WTC11 (cell line): Measurements from ENCODE around the gene KDM4B. TPM values are rescaled to one million over a fixed set of nuclear protein-coding genes. Genes with fewer than 3 reads are reported as not detected.

Experiments used
- ATAC-seq: fragments of 200-7000 bp; cut with Tn5 transposase; 2 replicates; pipeline ENCODE4 v1.10.0; 2021; ENCODE audit warnings: mild to moderate bottlenecking, moderate library complexity
- CTCF ChIA-PET: fragments of 300-600 bp; sonication (Branson Sonifier 250); formaldehyde crosslinking; loops from one replicate; lab custom pipeline; 2021; ENCODE audit warnings: antibody characterized with exemption; lab: Charles Lee
- POLR2A ChIA-PET: fragments of 350-600 bp; sonication (Branson Sonifier 250); formaldehyde crosslinking; loops from one replicate; lab custom pipeline; 2021; ENCODE audit warnings: antibody characterized with exemption; lab: Charles Lee
- DNase-seq: peaks from one replicate; pipeline ENCODE4 v3.0.0; 2021; ENCODE audit warnings: low spot score
- H3K27ac Mint-ChIP-seq: 2 replicates; pipeline ENCODE4 v1.8.0; 2021; ENCODE audit warnings: mixed read lengths
- H3K27me3 Mint-ChIP-seq: 2 replicates; pipeline ENCODE4 v1.8.0; 2021; ENCODE audit warnings: low read depth, mild to moderate bottlenecking, moderate library complexity, mixed read lengths
- H3K36me3 Mint-ChIP-seq: 2 replicates; pipeline ENCODE4 v1.8.0; 2021; ENCODE audit warnings: mixed read lengths
- H3K4me1 Mint-ChIP-seq: 2 replicates; pipeline ENCODE4 v1.8.0; 2022; ENCODE audit warnings: mixed read lengths
- H3K4me3 Mint-ChIP-seq: 2 replicates; pipeline ENCODE4 v1.8.0; 2021; ENCODE audit warnings: mild to moderate bottlenecking, moderate library complexity, mixed read lengths
- H3K9me3 Mint-ChIP-seq: 2 replicates; pipeline ENCODE4 v1.8.0; 2021; ENCODE audit warnings: mixed read lengths
- AR ChIP-seq: fragments of 250-450 bp; sonication (Bioruptor Pico); IDR thresholded peaks from 2 replicates; pipeline ENCODE4 v1.9.0; 2021; ENCODE audit warnings: mild to moderate bottlenecking
- ARID4B ChIP-seq: sonication (generic); formaldehyde crosslinking; IDR thresholded peaks from 2 replicates; pipeline ENCODE4 v1.8.0; 2023; ENCODE audit warnings: missing genetic modification reagents, mild to moderate bottlenecking, borderline replicate concordance
- ATF1 ChIP-seq: sonication (generic); formaldehyde crosslinking; IDR thresholded peaks from 2 replicates; pipeline ENCODE4 v1.8.1; 2023; ENCODE audit warnings: mild to moderate bottlenecking, moderate library complexity, missing genetic modification reagents
- CREM ChIP-seq: sonication (generic); formaldehyde crosslinking; IDR thresholded peaks from 2 replicates; pipeline ENCODE4 v1.8.1; 2022; ENCODE audit warnings: mild to moderate bottlenecking, missing genetic modification reagents, moderate library complexity
- E2F4 ChIP-seq: sonication (generic); formaldehyde crosslinking; IDR thresholded peaks from 2 replicates; pipeline ENCODE4 v1.8.1; 2022; ENCODE audit warnings: low read depth, mild to moderate bottlenecking, moderate library complexity, missing genetic modification reagents, borderline replicate concordance
- ESRRA ChIP-seq: sonication (generic); formaldehyde crosslinking; IDR thresholded peaks from 2 replicates; pipeline ENCODE4 v1.8.1; 2022; ENCODE audit warnings: mild to moderate bottlenecking, missing genetic modification reagents, borderline replicate concordance
- FOXJ3 ChIP-seq: sonication (generic); formaldehyde crosslinking; IDR thresholded peaks from 2 replicates; pipeline ENCODE4 v1.9.0; 2021; ENCODE audit warnings: missing genetic modification reagents, mild to moderate bottlenecking, borderline replicate concordance
- GTF2I ChIP-seq: fragments of 250-450 bp; sonication (Bioruptor Pico); conservative IDR thresholded peaks from 2 replicates; pipeline ENCODE4 v1.4.0; 2021; ENCODE audit warnings: mild to moderate bottlenecking
- NFYB ChIP-seq: sonication (generic); formaldehyde crosslinking; conservative IDR thresholded peaks from 2 replicates; pipeline ENCODE4 v1.8.0; 2022; ENCODE audit warnings: low read depth, missing genetic modification reagents
- SMAD3 ChIP-seq: sonication (generic); formaldehyde crosslinking; IDR thresholded peaks from 2 replicates; pipeline ENCODE4 v1.8.0; 2022; ENCODE audit warnings: missing genetic modification reagents, mild to moderate bottlenecking, borderline replicate concordance
- TCF7 ChIP-seq: sonication (generic); formaldehyde crosslinking; IDR thresholded peaks from 2 replicates; pipeline ENCODE4 v1.8.0; 2022; ENCODE audit warnings: mild to moderate bottlenecking, low read depth, missing genetic modification reagents, moderate library complexity
- USF1 ChIP-seq: sonication (generic); formaldehyde crosslinking; IDR thresholded peaks from 2 replicates; pipeline ENCODE4 v1.8.0; 2022; ENCODE audit warnings: mild to moderate bottlenecking, missing genetic modification reagents
- ZBTB21 ChIP-seq: sonication (generic); formaldehyde crosslinking; IDR thresholded peaks from 2 replicates; pipeline ENCODE4 v1.8.1; 2023; ENCODE audit warnings: mild to moderate bottlenecking, missing genetic modification reagents, borderline replicate concordance
- ZNF138 ChIP-seq: sonication (generic); formaldehyde crosslinking; conservative IDR thresholded peaks from 2 replicates; pipeline ENCODE4 v1.8.1; 2022; ENCODE audit warnings: mild to moderate bottlenecking, moderate library complexity, missing genetic modification reagents
- ZNF232 ChIP-seq: sonication (generic); formaldehyde crosslinking; IDR thresholded peaks from 2 replicates; pipeline ENCODE4 v1.8.0; 2022; ENCODE audit warnings: mild to moderate bottlenecking, missing genetic modification reagents
- ZNF263 ChIP-seq: sonication (generic); formaldehyde crosslinking; IDR thresholded peaks from 2 replicates; pipeline ENCODE4 v1.8.1; 2022; ENCODE audit warnings: low read depth, mild to moderate bottlenecking, moderate library complexity, missing genetic modification reagents
- ZNF671 ChIP-seq: fragments of 250-450 bp; sonication (Bioruptor Pico); IDR thresholded peaks from 2 replicates; pipeline ENCODE4 v1.8.0; 2021; ENCODE audit warnings: mild to moderate bottlenecking
- total RNA-seq: library from RNA; stranded (reverse); gene quantifications from 3 replicates; pipeline ENCODE4 v1.2.3, GENCODE V29; 2021
- TF ChIP-seq, protein P1 (sequence below): fragments of 200-600 bp; IDR thresholded peaks from 2 replicates; pipeline ENCODE4 v1.8.0; 2022; ENCODE audit warnings: antibody characterized with exemption
- TF ChIP-seq, protein P2 (sequence below): fragments of 250-450 bp; sonication (Bioruptor Pico); IDR thresholded peaks from 2 replicates; pipeline ENCODE4 v1.9.0; 2021; ENCODE audit warnings: moderate library complexity, mild to moderate bottlenecking, inconsistent platforms, borderline replicate concordance
- TF ChIP-seq, protein P3 (sequence below): sonication (generic); formaldehyde crosslinking; IDR thresholded peaks from 2 replicates; pipeline ENCODE4 v1.8.1; 2023; ENCODE audit warnings: mild to moderate bottlenecking, missing genetic modification reagents, moderate library complexity

KDM4B gene
- total RNA-seq, 1 experiment from 2014 or later = 43.2 TPM

- TF ChIP-seq ARID4B (CRISPR knock-in tag) (no peak), CREM (no peak), AR (no peak), GTF2I (CRISPR knock-in tag) (no peak), ZNF138 (no peak)
- TF ChIP-seq, protein P1, sequence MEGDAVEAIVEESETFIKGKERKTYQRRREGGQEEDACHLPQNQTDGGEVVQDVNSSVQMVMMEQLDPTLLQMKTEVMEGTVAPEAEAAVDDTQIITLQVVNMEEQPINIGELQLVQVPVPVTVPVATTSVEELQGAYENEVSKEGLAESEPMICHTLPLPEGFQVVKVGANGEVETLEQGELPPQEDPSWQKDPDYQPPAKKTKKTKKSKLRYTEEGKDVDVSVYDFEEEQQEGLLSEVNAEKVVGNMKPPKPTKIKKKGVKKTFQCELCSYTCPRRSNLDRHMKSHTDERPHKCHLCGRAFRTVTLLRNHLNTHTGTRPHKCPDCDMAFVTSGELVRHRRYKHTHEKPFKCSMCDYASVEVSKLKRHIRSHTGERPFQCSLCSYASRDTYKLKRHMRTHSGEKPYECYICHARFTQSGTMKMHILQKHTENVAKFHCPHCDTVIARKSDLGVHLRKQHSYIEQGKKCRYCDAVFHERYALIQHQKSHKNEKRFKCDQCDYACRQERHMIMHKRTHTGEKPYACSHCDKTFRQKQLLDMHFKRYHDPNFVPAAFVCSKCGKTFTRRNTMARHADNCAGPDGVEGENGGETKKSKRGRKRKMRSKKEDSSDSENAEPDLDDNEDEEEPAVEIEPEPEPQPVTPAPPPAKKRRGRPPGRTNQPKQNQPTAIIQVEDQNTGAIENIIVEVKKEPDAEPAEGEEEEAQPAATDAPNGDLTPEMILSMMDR = no peak
- TF ChIP-seq, protein P2, sequence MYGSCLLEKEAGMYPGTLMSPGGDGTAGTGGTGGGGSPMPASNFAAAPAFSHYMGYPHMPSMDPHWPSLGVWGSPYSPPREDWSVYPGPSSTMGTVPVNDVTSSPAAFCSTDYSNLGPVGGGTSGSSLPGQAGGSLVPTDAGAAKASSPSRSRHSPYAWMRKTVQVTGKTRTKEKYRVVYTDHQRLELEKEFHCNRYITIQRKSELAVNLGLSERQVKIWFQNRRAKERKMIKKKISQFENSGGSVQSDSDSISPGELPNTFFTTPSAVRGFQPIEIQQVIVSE (CRISPR knock-in tag) = no peak
Observed at GRCh38 chr19:5011476-5012238, 42.7 kb downstream of the KDM4B start (continued).

GRCh38 chr19:5012688-5013457 lies 44.0 kb downstream of the KDM4B start:
- H3K4me1 Mint-ChIP-seq = peaks cover 3% of the 10 kb centered on the region; the same call in 1 of the 2 replicates
- H3K27ac Mint-ChIP-seq = 0 out of 2 replicates have a peak overlapping the region, but pooled peaks have one; percentile 27
- H3K9me3 Mint-ChIP-seq = peaks cover 5% of the 10 kb centered on the region
- peaks cover 9% of the 10 kb centered on the region for H3K36me3 Mint-ChIP-seq
- no peak overlapping the region for H3K4me3 Mint-ChIP-seq
- ChIA-PET POLR2A (no interaction called here), CTCF (interaction anchor here (0.7 kb wide), 1 partner anchor 10 kb away, joined by 3 read pairs; no protein-coding TSS in a partner anchor)
- no peaks in the 10 kb centered on the region for H3K27me3 Mint-ChIP-seq
- DNase-seq (no peak), ATAC-seq (no peak)
- no peak for TF ChIP-seq ZNF671 (CRISPR knock-in tag)
- no peak for TF ChIP-seq ZBTB21
- TF ChIP-seq ATF1 (CRISPR knock-in tag) = no peak
- TF ChIP-seq E2F4 (CRISPR knock-in tag) = no peak
- no peak for TF ChIP-seq TCF7
- no peak for TF ChIP-seq NFYB
- TF ChIP-seq USF1 (CRISPR knock-in tag) = no peak
- TF ChIP-seq, protein P3, sequence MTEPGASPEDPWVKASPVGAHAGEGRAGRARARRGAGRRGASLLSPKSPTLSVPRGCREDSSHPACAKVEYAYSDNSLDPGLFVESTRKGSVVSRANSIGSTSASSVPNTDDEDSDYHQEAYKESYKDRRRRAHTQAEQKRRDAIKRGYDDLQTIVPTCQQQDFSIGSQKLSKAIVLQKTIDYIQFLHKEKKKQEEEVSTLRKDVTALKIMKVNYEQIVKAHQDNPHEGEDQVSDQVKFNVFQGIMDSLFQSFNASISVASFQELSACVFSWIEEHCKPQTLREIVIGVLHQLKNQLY = no peak
- TF ChIP-seq FOXJ3 (CRISPR knock-in tag) = no peak
- TF ChIP-seq ESRRA (CRISPR knock-in tag) = no peak
- no peak for TF ChIP-seq SMAD3 (CRISPR knock-in tag)
- no peak for TF ChIP-seq ZNF263 (CRISPR knock-in tag)
- no peak for TF ChIP-seq ZNF232 (CRISPR knock-in tag)
